Measurements from ENCODE around the gene FBXL17.

DNA sequence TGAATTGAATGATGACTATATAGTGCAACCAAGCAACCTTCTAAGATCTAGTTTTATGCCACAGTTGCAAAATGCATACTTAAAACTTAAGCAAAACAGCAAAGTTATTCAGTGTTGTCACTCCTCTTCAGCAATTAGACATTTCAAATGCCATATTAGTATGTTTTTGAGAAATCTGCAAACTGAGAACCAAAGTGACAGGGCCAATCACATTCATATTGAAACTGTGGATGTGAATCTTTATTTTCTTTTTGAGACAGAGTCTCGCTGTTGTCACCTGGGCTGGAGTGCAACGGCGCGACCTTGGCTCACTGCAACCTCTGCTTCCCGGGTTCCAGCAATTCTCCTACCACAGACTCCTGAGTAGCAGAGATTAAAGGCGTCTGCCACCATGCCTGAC, 461.9 kb downstream of the FBXL17 start:
- TF ChIP-seq, protein P1, sequence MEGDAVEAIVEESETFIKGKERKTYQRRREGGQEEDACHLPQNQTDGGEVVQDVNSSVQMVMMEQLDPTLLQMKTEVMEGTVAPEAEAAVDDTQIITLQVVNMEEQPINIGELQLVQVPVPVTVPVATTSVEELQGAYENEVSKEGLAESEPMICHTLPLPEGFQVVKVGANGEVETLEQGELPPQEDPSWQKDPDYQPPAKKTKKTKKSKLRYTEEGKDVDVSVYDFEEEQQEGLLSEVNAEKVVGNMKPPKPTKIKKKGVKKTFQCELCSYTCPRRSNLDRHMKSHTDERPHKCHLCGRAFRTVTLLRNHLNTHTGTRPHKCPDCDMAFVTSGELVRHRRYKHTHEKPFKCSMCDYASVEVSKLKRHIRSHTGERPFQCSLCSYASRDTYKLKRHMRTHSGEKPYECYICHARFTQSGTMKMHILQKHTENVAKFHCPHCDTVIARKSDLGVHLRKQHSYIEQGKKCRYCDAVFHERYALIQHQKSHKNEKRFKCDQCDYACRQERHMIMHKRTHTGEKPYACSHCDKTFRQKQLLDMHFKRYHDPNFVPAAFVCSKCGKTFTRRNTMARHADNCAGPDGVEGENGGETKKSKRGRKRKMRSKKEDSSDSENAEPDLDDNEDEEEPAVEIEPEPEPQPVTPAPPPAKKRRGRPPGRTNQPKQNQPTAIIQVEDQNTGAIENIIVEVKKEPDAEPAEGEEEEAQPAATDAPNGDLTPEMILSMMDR (IDR thresholded peaks at IDR 0.05), result no peak
- TF ChIP-seq POLR2AphosphoS5 (IDR thresholded peaks at IDR 0.05), result no peak
- TF ChIP-seq POLR2A (IDR thresholded peaks at IDR 0.05), result no peak

Data from breast epithelium (tissue), 3 donors.